Astrocyte of the cerebellum (primary cell): ENCODE measurements around the gene TMCC1.

ENCODE experiments used
- DNase-seq: peaks from one replicate; pipeline ENCODE4 v3.0.0-alpha.2; 2011; ENCODE audit warnings: low read depth
- H3K4me3 ChIP-seq: 2 replicates; pipeline ENCODE4 v1.5.1; 2011; ENCODE audit warnings: mild to moderate bottlenecking, low read depth, low read length, moderate library complexity
- CTCF ChIP-seq: IDR thresholded peaks from 2 replicates; pipeline ENCODE4 v1.5.1; 2012; ENCODE audit warnings: low read length, low read depth, moderate library complexity, mild to moderate bottlenecking; ENCODE audit errors: missing control alignments
- in situ Hi-C: cut with HindIII; loops from 2 replicates; pipeline ENCODE4 v1.10.0; 2017; ENCODE audit warnings: low sequenced_read_pairs

Gene TMCC1

GRCh38 chr3:129632056-129632455 is 261.5 kb downstream of the TMCC1 start:
- TF ChIP-seq CTCF = no peak
- no peak overlapping the region for H3K4me3 ChIP-seq
- in situ Hi-C loops = no loop called here
- DNase-seq = no peak

- no peak for TF ChIP-seq CTCF
- in situ Hi-C loops = no loop called here
- H3K4me3 ChIP-seq = no peak overlapping the region
- DNase-seq = no peak
Measured at GRCh38 chr3:129629011-129629410, 264.5 kb downstream of the TMCC1 start.

- TF ChIP-seq CTCF = no peak
- no peak for DNase-seq
- H3K4me3 ChIP-seq = no peak overlapping the region
- in situ Hi-C loops = no loop called here
Measured at GRCh38 chr3:129628169-129628522, 265.4 kb downstream of the TMCC1 start.

- peak overlapping the region; percentile 31 for H3K4me3 ChIP-seq
- TF ChIP-seq CTCF = peak; percentile 87
- in situ Hi-C loops = no loop called here
- no peak for DNase-seq
Measured at GRCh38 chr3:129627350-129628168, 266.0 kb downstream of the TMCC1 start.

GRCh38 chr3:129626744-129627349 is 266.7 kb downstream of the TMCC1 start:
- H3K4me3 ChIP-seq = peak overlapping the region; percentile 31
- in situ Hi-C loops = no loop called here
- peak; percentile 3 for TF ChIP-seq CTCF
- no peak for DNase-seq

GRCh38 chr3:129625072-129625874 is 268.2 kb downstream of the TMCC1 start:
- TF ChIP-seq CTCF = no peak
- H3K4me3 ChIP-seq = no peak overlapping the region
- no peak for DNase-seq
- in situ Hi-C loops = no loop called here
